HepG2 (cell line): ENCODE data around the gene TSHZ1. TPM values are rescaled to one million over a fixed set of nuclear protein-coding genes. Genes with fewer than 3 reads are reported as not detected.

Experiments used
- CHD2 ChIP-seq: IDR thresholded peaks from 2 replicates; pipeline ENCODE4 v1.6.1; 2011; ENCODE audit warnings: low read depth, low read length, improper control_type of control experiment
- HNF4A ChIP-seq: sonication (generic); formaldehyde crosslinking; IDR thresholded peaks from 2 replicates; pipeline ENCODE4 v1.4.0; 2020; ENCODE audit warnings: missing genetic modification reagents
- HOXD1 ChIP-seq: sonication (generic); formaldehyde crosslinking; IDR thresholded peaks from 2 replicates; pipeline ENCODE4 v1.5.0; 2020; ENCODE audit warnings: missing genetic modification reagents
- IRF1 ChIP-seq: sonication (generic); formaldehyde crosslinking; IDR thresholded peaks from 2 replicates; pipeline ENCODE4 v1.4.0; 2020; ENCODE audit warnings: low read depth, mild to moderate bottlenecking, missing genetic modification reagents
- MAFG ChIP-seq: sonication (generic); formaldehyde crosslinking; IDR thresholded peaks from 2 replicates; pipeline ENCODE4 v1.5.1; 2020; ENCODE audit warnings: mild to moderate bottlenecking, missing genetic modification reagents
- RBAK ChIP-seq: sonication (generic); formaldehyde crosslinking; IDR thresholded peaks from 2 replicates; pipeline ENCODE4 v1.5.1; 2020; ENCODE audit warnings: mild to moderate bottlenecking, missing genetic modification reagents
- RERE ChIP-seq: IDR thresholded peaks from 2 replicates; pipeline ENCODE4 v1.6.1; 2016; ENCODE audit warnings: low read depth, missing genetic modification reagents, missing compliant biosample characterization
- SRSF4 ChIP-seq: fragments of 200-400 bp; formaldehyde crosslinking; IDR thresholded peaks from one replicate; pipeline ENCODE4 v1.6.1; 2018; ENCODE audit warnings: mild to moderate bottlenecking, low read depth, low read length, moderate library complexity; ENCODE audit not compliant: poor library complexity, severe bottlenecking
- THYN1 ChIP-seq: sonication (generic); formaldehyde crosslinking; IDR thresholded peaks from 2 replicates; pipeline ENCODE4 v1.8.1; 2023; ENCODE audit warnings: low read depth, mild to moderate bottlenecking, moderate library complexity, missing genetic modification reagents, borderline replicate concordance
- ZBTB10 ChIP-seq: sonication (generic); formaldehyde crosslinking; IDR thresholded peaks from 2 replicates; pipeline ENCODE4 v1.4.0; 2020; ENCODE audit warnings: missing genetic modification reagents, borderline replicate concordance
- ZKSCAN8 ChIP-seq: IDR thresholded peaks from 2 replicates; pipeline ENCODE4 v1.6.1; 2016; ENCODE audit warnings: borderline replicate concordance, missing genetic modification reagents, missing compliant biosample characterization
- ZNF24 ChIP-seq: fragments of 450-650 bp; IDR thresholded peaks from 2 replicates; pipeline ENCODE4 v1.6.1; 2017; ENCODE audit warnings: antibody characterized with exemption, mild to moderate bottlenecking
- ZNF609 ChIP-seq: sonication (generic); formaldehyde crosslinking; IDR thresholded peaks from 2 replicates; pipeline ENCODE4 v1.4.0; 2020; ENCODE audit warnings: mild to moderate bottlenecking, missing genetic modification reagents, borderline replicate concordance
- ZNF724P ChIP-seq: sonication (generic); formaldehyde crosslinking; IDR thresholded peaks from 2 replicates; pipeline ENCODE4 v1.8.0; 2022; ENCODE audit warnings: missing genetic modification reagents, borderline replicate concordance
- ZNF775 ChIP-seq: sonication (generic); formaldehyde crosslinking; IDR thresholded peaks from 2 replicates; pipeline ENCODE4 v1.4.0; 2020; ENCODE audit warnings: missing genetic modification reagents, mild to moderate bottlenecking, moderate library complexity, borderline replicate concordance
- polyA plus RNA-seq, 8 experiments: library from polyadenylated mRNA; depleted of rRNA in 3 of 8; stranded (reverse) in 7 of 8; unstranded in 1 of 8; fragments of >200 nt; fragmentation: Illumina TruSeq in 4 of 8; extraction: Trizol in 4 of 8; gene quantifications; 2 replicates each; pipeline versions ENCODE4 v1.2.1 to v1.2.3, GENCODE V29; 2011 to 2016; ENCODE audit warnings: low read depth in 4 of 8, missing spikeins in 1 of 8, mixed read lengths in 1 of 8; ENCODE audit not compliant: insufficient read depth in 1 of 8
- total RNA-seq, 5 experiments: library from RNA; depleted of rRNA; stranded (reverse); fragments of >200 nt; fragmentation: Illumina TruSeq; extraction: Trizol; gene quantifications; 2 replicates each; pipeline ENCODE4 v1.2.3, GENCODE V29; 2016; ENCODE audit warnings: low read depth in 1 of 5

TSHZ1 gene
- total and polyA plus RNA-seq, 2 of the 13 experiments (the other 11 are each of a cell fraction or from before 2014, with no cell fraction given), result 2.5 to 2.7 TPM

GRCh38 chr18:75208836-75209128 lies 1.8 kb upstream of the TSHZ1 start (continued):
- TF ChIP-seq ZNF609 (CRISPR knock-in tag) (no peak), ZKSCAN8 (CRISPR knock-in tag) (no peak), ZBTB10 (no peak; the same call in 1 of the 2 replicates), ZNF775 (CRISPR knock-in tag) (no peak), ZNF24 (no peak), SRSF4 (no peak), HOXD1 (CRISPR knock-in tag) (no peak), THYN1 (CRISPR knock-in tag) (no peak), HNF4A (no peak), IRF1 (CRISPR knock-in tag) (no peak), RBAK (no peak), CHD2 (no peak), RERE (CRISPR knock-in tag) (no peak), ZNF724P (no peak), MAFG (CRISPR knock-in tag) (no peak)
